Measurements from ENCODE around the gene MACROD2.

MACROD2 gene

GRCh38 chr20:15673206-15673605 lies 1677.9 kb downstream of the MACROD2 start:
- no peak overlapping the region for H3K4me3 ChIP-seq (replicated peaks; ENCODE audit: low read depth, low read length)
- DNase-seq (ENCODE audit: extremely low read depth, low read depth) = peak; percentile 67
- TF ChIP-seq CTCF (IDR thresholded peaks at IDR 0.05; ENCODE audit: low read depth, low read length, missing control alignments) = no peak

- no peak overlapping the region for H3K4me3 ChIP-seq (replicated peaks; ENCODE audit: low read depth, low read length)
- peak; percentile 22 for DNase-seq (ENCODE audit: extremely low read depth, low read depth)
- TF ChIP-seq CTCF (IDR thresholded peaks at IDR 0.05; ENCODE audit: low read depth, low read length, missing control alignments) = no peak
Observed at GRCh38 chr20:15674253-15675060, 1679.1 kb downstream of the MACROD2 start.

GRCh38 chr20:15675061-15675514 lies 1679.8 kb downstream of the MACROD2 start:
- H3K4me3 ChIP-seq (replicated peaks; ENCODE audit: low read depth, low read length) = no peak overlapping the region
- TF ChIP-seq CTCF (IDR thresholded peaks at IDR 0.05; ENCODE audit: low read depth, low read length, missing control alignments) = no peak
- DNase-seq (ENCODE audit: extremely low read depth, low read depth) = no peak

GRCh38 chr20:15675813-15676484 lies 1680.6 kb downstream of the MACROD2 start:
- no peak for DNase-seq (ENCODE audit: extremely low read depth, low read depth)
- TF ChIP-seq CTCF (IDR thresholded peaks at IDR 0.05; ENCODE audit: low read depth, low read length, missing control alignments) = no peak
- H3K4me3 ChIP-seq (replicated peaks; ENCODE audit: low read depth, low read length) = no peak overlapping the region

- DNase-seq (ENCODE audit: extremely low read depth, low read depth) = no peak
- no peak for TF ChIP-seq CTCF (IDR thresholded peaks at IDR 0.05; ENCODE audit: low read depth, low read length, missing control alignments)
- no peak overlapping the region for H3K4me3 ChIP-seq (replicated peaks; ENCODE audit: low read depth, low read length)
Observed at GRCh38 chr20:15676815-15677214, 1681.5 kb downstream of the MACROD2 start.

- DNase-seq (ENCODE audit: extremely low read depth, low read depth) = no peak
- no peak for TF ChIP-seq CTCF (IDR thresholded peaks at IDR 0.05; ENCODE audit: low read depth, low read length, missing control alignments)
- no peak overlapping the region for H3K4me3 ChIP-seq (replicated peaks; ENCODE audit: low read depth, low read length)
Observed at GRCh38 chr20:15682690-15683089, 1687.4 kb downstream of the MACROD2 start.

Data from HFF-Myc (cell line).